AG04450 (cell line): ENCODE measurements around the gene ABLIM1. TPM values are rescaled to one million over a fixed set of nuclear protein-coding genes. Genes with fewer than 3 reads are reported as not detected.

Experiments used
- CTCF ChIA-PET: fragments of 300-600, 350-600 bp; formaldehyde crosslinking; extraction: SDS; loops from one replicate; lab custom pipeline; 2022; ENCODE audit warnings: antibody characterized with exemption, inconsistent platforms; lab: Charles Lee
- POLR2A ChIA-PET: fragments of 350-600 bp; formaldehyde crosslinking; extraction: SDS; loops from one replicate; lab custom pipeline; 2021; ENCODE audit warnings: antibody characterized with exemption, inconsistent platforms; lab: Yijun Ruan, JAX
- DNase-seq: peaks from one replicate; pipeline ENCODE4 v3.0.0-alpha.2; 2011; ENCODE audit warnings: low read depth, low spot score
- H3K27ac ChIP-seq: one replicate; pipeline ENCODE4 v1.5.1; 2012; ENCODE audit warnings: low read depth, low read length, control low read depth
- H3K27me3 ChIP-seq: one replicate; pipeline ENCODE4 v1.6.0; 2012; ENCODE audit warnings: low read length; ENCODE audit not compliant: control insufficient read depth, insufficient read depth
- H3K4me3 ChIP-seq: 2 replicates; pipeline ENCODE4 v1.5.1; 2011; ENCODE audit warnings: mild to moderate bottlenecking, low read depth, low read length, control low read depth
- H3K9me3 ChIP-seq: 2 replicates; pipeline ENCODE4 v1.5.1; 2012; ENCODE audit warnings: low read length; ENCODE audit not compliant: control insufficient read depth, insufficient read depth
- polyA plus RNA-seq: library from polyadenylated mRNA; depleted of rRNA; stranded (reverse); fragments of >200 nt; gene quantifications from 2 replicates; pipeline ENCODE4 v1.2.3, GENCODE V29; 2011
- TF ChIP-seq, protein P1 (sequence below): IDR thresholded peaks from 2 replicates; pipeline ENCODE4 v1.5.1; 2011; ENCODE audit warnings: low read depth, low read length, control low read depth, inconsistent platforms

ABLIM1 gene
- polyA plus RNA-seq, 1 experiment = 6.4 TPM

DNA sequence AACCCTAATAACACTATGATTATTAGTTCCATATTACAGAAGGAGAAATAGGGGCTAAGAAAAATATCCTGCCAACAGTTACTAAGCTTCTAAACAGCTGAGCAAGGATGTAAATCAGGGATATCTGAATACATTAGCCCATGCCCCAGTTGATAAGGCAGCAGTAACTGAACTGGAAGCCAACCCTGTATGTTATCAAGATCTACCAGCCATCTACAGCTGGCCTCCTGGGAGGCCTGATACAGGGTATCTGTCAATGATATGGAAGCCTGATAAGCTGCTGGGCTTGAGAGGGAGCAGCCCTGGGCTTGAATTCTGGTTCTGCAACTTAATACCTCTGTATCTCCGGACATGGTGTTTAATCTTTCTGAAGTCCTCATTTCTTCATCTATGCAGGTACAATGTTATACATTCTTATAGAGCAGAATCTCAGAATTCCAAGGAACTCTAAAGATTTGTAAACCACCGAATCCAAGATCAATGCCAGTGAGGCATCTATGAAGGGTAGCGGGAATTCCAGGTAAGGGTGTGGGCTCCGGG lies 215.9 kb downstream of the ABLIM1 start:
- no peak overlapping the region for H3K4me3 ChIP-seq
- DNase-seq = no peak
- TF ChIP-seq, protein P1, sequence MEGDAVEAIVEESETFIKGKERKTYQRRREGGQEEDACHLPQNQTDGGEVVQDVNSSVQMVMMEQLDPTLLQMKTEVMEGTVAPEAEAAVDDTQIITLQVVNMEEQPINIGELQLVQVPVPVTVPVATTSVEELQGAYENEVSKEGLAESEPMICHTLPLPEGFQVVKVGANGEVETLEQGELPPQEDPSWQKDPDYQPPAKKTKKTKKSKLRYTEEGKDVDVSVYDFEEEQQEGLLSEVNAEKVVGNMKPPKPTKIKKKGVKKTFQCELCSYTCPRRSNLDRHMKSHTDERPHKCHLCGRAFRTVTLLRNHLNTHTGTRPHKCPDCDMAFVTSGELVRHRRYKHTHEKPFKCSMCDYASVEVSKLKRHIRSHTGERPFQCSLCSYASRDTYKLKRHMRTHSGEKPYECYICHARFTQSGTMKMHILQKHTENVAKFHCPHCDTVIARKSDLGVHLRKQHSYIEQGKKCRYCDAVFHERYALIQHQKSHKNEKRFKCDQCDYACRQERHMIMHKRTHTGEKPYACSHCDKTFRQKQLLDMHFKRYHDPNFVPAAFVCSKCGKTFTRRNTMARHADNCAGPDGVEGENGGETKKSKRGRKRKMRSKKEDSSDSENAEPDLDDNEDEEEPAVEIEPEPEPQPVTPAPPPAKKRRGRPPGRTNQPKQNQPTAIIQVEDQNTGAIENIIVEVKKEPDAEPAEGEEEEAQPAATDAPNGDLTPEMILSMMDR = no peak
- H3K9me3 ChIP-seq = no peaks in the 10 kb centered on the region
- no peak overlapping the region for H3K27ac ChIP-seq
- CTCF ChIA-PET = no interaction called here
- POLR2A ChIA-PET = no interaction called here
- H3K27me3 ChIP-seq = peaks cover 2% of the 10 kb centered on the region

DNA sequence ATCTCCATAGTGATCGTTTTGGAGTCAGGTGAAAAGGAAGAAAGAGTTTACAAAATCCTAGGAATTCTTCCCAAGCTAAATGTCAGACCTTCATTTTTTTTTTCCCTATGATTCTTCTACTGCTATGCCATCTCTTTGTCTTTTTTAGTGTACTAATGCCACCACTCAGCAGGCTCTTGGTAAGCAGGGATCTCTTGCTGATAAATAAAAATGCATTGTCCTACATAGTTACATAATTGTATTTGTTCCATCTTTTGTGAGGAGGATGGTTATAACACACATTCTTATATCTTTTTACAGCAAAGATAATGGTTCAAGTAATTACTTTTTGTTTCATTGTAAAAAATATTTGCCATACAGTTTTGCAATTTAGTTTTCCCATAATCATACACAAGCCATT lies 217.0 kb downstream of the ABLIM1 start:
- no peak overlapping the region for H3K4me3 ChIP-seq
- no peak overlapping the region for H3K27ac ChIP-seq
- H3K27me3 ChIP-seq = peaks cover 2% of the 10 kb centered on the region
- TF ChIP-seq, protein P1 = no peak
- ChIA-PET CTCF (interaction anchor here (0.6 kb wide), 1 partner anchor 56 kb away, joined by 3 read pairs; no protein-coding TSS in a partner anchor), POLR2A (no interaction called here)
- H3K9me3 ChIP-seq = no peaks in the 10 kb centered on the region
- no peak for DNase-seq

DNA sequence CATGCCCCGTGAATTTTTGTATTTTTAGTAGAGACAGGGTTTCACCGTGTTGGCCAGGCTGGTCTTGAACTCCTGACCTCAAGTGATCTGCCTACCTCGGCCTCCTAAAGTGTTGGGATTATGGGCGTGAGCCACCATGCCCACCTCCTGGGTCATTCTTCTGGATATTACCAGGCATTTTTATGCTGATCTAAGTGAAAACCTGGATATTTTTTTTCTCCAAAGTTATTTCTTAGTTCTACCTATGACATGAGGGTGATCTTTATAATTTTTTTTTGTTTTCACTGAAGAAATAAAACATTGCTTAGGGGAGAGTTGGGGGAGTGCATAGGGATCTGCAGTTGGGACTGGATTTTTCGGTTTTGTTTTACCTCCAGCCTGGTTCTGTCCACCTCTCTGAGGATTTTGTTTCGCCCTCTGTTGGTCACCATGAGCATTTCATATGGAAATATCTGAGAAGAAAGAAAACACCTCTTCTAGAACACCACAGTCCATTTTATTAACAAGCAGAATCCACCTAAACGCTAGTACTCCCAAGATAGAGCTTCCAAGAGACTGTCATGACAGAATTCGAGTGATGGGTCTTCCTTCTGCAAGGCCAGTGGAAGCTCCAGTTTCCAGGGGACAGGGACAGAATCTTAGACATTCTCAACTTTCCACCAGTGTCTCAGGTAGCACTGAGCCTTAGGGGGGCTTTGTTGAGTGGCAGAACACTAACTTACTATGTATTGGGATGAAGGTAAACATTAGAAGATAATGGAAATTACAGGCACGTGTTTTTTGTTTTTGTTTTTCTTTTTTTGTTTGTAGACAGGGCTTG lies 220.4 kb downstream of the ABLIM1 start:
- ChIA-PET CTCF (interaction anchor here (0.5 to 2.6 kb wide), 7 partner anchors 11 to 401 kb away, joined by 3 to 24 read pairs (median 4); no protein-coding TSS in a partner anchor), POLR2A (no interaction called here)
- TF ChIP-seq, protein P1 = peak; percentile 57
- Histone ChIP-seq H3K27me3 (no peaks in the 10 kb centered on the region), H3K9me3 (no peaks in the 10 kb centered on the region), H3K4me3 (no peak overlapping the region), H3K27ac (no peak overlapping the region)
- DNase-seq = no peak

DNA sequence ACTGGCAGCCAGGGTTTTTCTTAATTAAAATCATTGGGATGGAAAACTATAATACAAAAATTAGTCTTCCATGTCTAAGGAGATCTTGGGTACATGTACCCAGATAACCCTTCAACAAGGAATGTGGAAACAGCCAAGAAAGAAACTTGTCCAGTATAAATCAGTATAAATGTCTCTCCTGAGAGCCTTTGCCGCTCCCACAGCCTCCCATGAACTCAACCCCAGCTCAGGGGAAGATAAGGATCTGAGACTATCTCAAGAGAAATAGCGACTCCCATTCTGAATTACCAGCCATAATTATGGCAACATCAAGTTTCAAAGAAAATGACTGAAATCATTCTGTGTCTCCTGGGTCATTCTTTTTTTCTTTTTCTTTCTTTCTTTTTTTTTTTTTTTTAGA lies 221.1 kb downstream of the ABLIM1 start:
- POLR2A ChIA-PET = no interaction called here
- TF ChIP-seq, protein P1 = no peak
- DNase-seq = no peak
- CTCF ChIA-PET = interaction anchor here (0.6 to 2.6 kb wide), 4 partner anchors 18 to 133 kb away, joined by 3 to 24 read pairs (median 4); no protein-coding TSS in a partner anchor
- H3K4me3 ChIP-seq = no peak overlapping the region
- no peaks in the 10 kb centered on the region for H3K27me3 ChIP-seq
- no peaks in the 10 kb centered on the region for H3K9me3 ChIP-seq
- no peak overlapping the region for H3K27ac ChIP-seq
